Measurements from ENCODE around the gene CLDN7. TPM values are rescaled to one million over a fixed set of nuclear protein-coding genes. Genes with fewer than 3 reads are reported as not detected.

The CLDN7 gene
- total RNA-seq, 1 donor from 2014 or later, result 0.40 TPM

DNA sequence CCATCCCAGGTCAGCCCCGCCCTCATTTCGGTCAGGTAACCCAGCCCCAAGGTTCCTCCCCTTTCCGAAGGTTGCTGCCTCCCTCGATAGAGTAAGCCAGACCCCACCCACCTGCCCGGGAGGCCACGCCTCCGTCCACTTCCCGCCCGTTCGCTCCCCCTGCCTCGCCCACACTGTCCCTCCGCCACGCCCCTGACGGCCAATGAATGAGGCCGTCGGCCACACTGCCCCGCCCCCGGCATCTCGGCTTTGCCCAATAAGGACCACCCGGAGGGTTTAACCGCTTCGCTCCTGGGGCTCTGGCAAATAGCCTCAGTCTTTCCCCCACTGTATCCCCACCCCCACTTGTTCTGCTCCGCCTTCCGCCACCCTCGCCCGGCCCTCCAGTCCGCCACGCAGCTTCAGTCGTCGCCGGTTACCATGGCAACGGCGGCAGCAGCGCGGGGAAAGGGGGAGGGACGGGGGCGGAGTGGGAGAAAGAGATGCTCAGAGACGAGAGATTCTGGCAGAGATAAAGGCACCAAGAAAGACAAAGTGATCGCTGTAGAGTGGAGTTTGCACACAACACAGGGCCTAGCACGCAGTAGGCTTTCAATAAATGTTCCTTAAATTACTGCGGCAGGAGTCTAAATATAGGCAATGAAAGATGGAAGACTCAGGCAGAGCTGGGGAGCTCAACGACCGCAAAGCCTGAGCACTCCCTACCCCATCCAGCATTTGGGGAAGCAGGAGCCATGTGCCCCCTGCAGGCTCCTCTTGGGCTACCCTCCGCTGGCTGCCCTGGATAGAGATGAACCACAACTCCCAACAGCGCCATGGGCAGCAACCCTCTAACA is 47.8 kb downstream of the CLDN7 start:
- intact Hi-C loops (cut with micrococcal nuclease), result loop anchor here (1.0 to 5.0 kb wide), 6 partner anchors 9 to 223 kb away; partner anchors contain the start of genes DVL2, EIF5A, ELP5 and FGF11
- peak overlapping the region; percentile 96 for H3K4me3 Mint-ChIP-seq
- H3K27me3 Mint-ChIP-seq, result peaks cover 18% of the 10 kb centered on the region
- peak; percentile 100 for DNase-seq
- H3K4me1 Mint-ChIP-seq, result peaks cover 56% of the 10 kb centered on the region
- H3K27ac Mint-ChIP-seq, result peak overlapping the region; percentile 99
- H3K36me3 Mint-ChIP-seq (ENCODE audit: low read depth), result peaks cover 2% of the 10 kb centered on the region
- H3K9me3 Mint-ChIP-seq, result no peaks in the 10 kb centered on the region

DNA sequence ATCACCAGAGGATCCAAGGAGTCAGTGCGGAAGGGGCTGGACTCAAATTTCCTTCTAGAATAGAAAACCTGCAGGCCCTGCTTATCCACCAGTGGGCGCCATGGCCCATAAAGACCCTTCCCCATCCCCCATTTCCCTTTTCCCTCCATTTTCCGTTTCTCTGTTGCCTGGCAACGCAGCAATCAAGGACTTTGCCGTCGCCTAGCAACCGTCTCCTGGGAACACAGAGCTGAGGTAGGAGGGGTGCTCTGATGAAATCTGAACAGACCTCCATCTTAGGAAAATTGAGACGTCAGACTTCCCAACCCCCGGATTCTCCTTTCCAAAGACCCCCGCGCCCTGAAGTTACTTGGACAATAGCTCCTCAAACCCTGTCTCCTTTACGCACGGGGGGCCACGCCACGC is 48.4 kb downstream of the CLDN7 start:
- H3K36me3 Mint-ChIP-seq (ENCODE audit: low read depth), result peaks cover 2% of the 10 kb centered on the region
- H3K4me1 Mint-ChIP-seq, result peaks cover 51% of the 10 kb centered on the region
- intact Hi-C loops (cut with micrococcal nuclease), result loop anchor here (1.0 to 2.0 kb wide), 4 partner anchors 9 to 93 kb away; partner anchors contain the start of genes EIF5A, ELP5 and PHF23
- peak overlapping the region; percentile 96 for H3K4me3 Mint-ChIP-seq
- peak; percentile 92 for DNase-seq
- no peaks in the 10 kb centered on the region for H3K9me3 Mint-ChIP-seq
- peaks cover 18% of the 10 kb centered on the region for H3K27me3 Mint-ChIP-seq
- peak overlapping the region; percentile 99 for H3K27ac Mint-ChIP-seq

DNA sequence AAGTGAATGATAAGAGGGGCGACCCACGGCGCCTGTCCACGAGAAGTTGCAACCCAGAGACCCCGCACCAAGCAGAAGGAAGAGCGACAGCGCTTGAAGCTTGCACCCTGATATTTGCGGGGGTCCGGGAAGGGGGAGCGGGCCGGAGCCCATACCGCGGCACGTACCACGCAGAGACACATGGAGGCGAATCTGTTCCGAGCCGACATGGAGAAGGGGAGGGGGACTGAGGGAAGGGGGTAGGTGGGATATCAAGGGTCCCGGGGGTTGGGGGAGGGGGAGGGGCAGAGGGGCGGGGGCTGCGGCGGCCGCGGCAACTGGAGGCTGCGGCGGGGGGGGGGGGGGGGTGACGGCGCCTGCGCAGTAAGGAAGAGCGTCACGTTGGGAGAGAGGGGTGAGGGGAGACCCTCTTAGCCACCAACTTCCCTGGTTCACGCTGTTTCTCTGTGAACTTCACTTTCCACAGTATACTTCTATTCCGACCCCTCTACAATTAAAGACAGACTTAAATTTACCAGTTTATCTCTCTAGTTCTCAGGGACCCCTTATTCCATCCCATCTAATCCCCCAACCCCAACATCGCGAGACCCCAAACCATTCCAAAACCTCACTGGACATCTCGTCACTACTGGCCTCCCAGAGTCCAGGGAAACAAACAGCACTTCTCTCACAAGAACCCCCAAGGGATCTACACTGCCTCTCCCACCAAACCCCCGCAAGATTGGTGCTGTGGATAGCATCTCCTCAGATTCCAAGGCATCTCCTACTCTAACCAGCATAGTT is 50.6 kb downstream of the CLDN7 start:
- intact Hi-C loops (cut with micrococcal nuclease), result no loop called here
- peaks cover 49% of the 10 kb centered on the region for H3K4me1 Mint-ChIP-seq
- H3K36me3 Mint-ChIP-seq (ENCODE audit: low read depth), result peaks cover 2% of the 10 kb centered on the region
- H3K27me3 Mint-ChIP-seq, result peaks cover 18% of the 10 kb centered on the region
- no peaks in the 10 kb centered on the region for H3K9me3 Mint-ChIP-seq
- H3K27ac Mint-ChIP-seq, result no peak overlapping the region
- no peak for DNase-seq
- no peak overlapping the region for H3K4me3 Mint-ChIP-seq

Other genes starting within 250 kb of the CLDN7 start
- gene RNASEK, start 249.9 kb downstream of the CLDN7 start, total RNA-seq, result 128 and 131 TPM in 2 replicates
- gene BCL6B, start 239.4 kb downstream of the CLDN7 start, total RNA-seq, result 0.90 and 0.91 TPM in 2 replicates
- 12.4 and 13.5 TPM in 2 replicates for gene SLC16A13, start 226.5 kb downstream of the CLDN7 start, total RNA-seq
- gene SLC16A11, start 218.4 kb downstream of the CLDN7 start, total RNA-seq, result 0.16 and 0.40 TPM in 2 replicates
- gene CLEC10A, start 182.2 kb downstream of the CLDN7 start, total RNA-seq, result not detected in 2 replicates
- not detected in 2 replicates for gene ASGR2, start 147.7 kb downstream of the CLDN7 start, total RNA-seq
- gene ASGR1, start 83.1 kb downstream of the CLDN7 start, total RNA-seq, result 1.8 and 1.9 TPM in 2 replicates
- gene DLG4, start 42.6 kb downstream of the CLDN7 start, total RNA-seq, result 12.4 and 14.0 TPM in 2 replicates
- 244 and 267 TPM in 2 replicates for gene ACADVL, start 42.5 kb downstream of the CLDN7 start, total RNA-seq
- 71.1 and 77.7 TPM in 2 replicates for gene DVL2, start 28.0 kb downstream of the CLDN7 start, total RNA-seq
- 46.2 and 51.7 TPM in 2 replicates for gene PHF23, start 23.0 kb downstream of the CLDN7 start, total RNA-seq
- 124 and 126 TPM in 2 replicates for gene GABARAP, start 20.0 kb downstream of the CLDN7 start, total RNA-seq
- gene CTDNEP1, start 10.7 kb downstream of the CLDN7 start, total RNA-seq, result 188 and 190 TPM in 2 replicates
- gene ELP5, start 10.3 kb downstream of the CLDN7 start, total RNA-seq, result 74.3 and 76.8 TPM in 2 replicates
- gene SLC2A4, start 19.2 kb upstream of the CLDN7 start, total RNA-seq, result 0.17 and 0.37 TPM in 2 replicates
- 0.21 and 0.33 TPM in 2 replicates for gene YBX2, start 32.2 kb upstream of the CLDN7 start, total RNA-seq
- gene EIF5A, start 45.1 kb upstream of the CLDN7 start, total RNA-seq, result 1,303 and 1,327 TPM in 2 replicates
- 51.5 and 56.2 TPM in 2 replicates for gene GPS2, start 52.9 kb upstream of the CLDN7 start, total RNA-seq
- 59.3 and 59.6 TPM in 2 replicates for gene NEURL4, start 66.9 kb upstream of the CLDN7 start, total RNA-seq
- 262 and 275 TPM in 2 replicates for gene ACAP1, start 74.1 kb upstream of the CLDN7 start, total RNA-seq
- gene KCTD11, start 89.7 kb upstream of the CLDN7 start, total RNA-seq, result 7.0 and 7.6 TPM in 2 replicates
- not detected in 2 replicates for gene TMEM95, start 92.7 kb upstream of the CLDN7 start, total RNA-seq
- gene TNK1, start 118.6 kb upstream of the CLDN7 start, total RNA-seq, result 5.3 and 5.5 TPM in 2 replicates
- 75.5 and 79.8 TPM in 2 replicates for gene PLSCR3, start 132.0 kb upstream of the CLDN7 start, total RNA-seq
- gene TMEM256, start 141.6 kb upstream of the CLDN7 start, total RNA-seq, result 47.4 and 59.3 TPM in 2 replicates
- 2.9 and 3.0 TPM in 2 replicates for gene NLGN2, start 145.4 kb upstream of the CLDN7 start, total RNA-seq
- gene SPEM1, start 157.8 kb upstream of the CLDN7 start, total RNA-seq, result not detected in 2 replicates
- not detected in 2 replicates for gene SPEM2, start 163.1 kb upstream of the CLDN7 start, total RNA-seq
- not detected in 2 replicates for gene SPEM3, start 166.4 kb upstream of the CLDN7 start, total RNA-seq
- 12.8 and 12.9 TPM in 2 replicates for gene TMEM102, start 173.0 kb upstream of the CLDN7 start, total RNA-seq
- gene FGF11, start 177.0 kb upstream of the CLDN7 start, total RNA-seq, result 9.4 and 9.5 TPM in 2 replicates
- 6.1 and 7.2 TPM in 2 replicates for gene CHRNB1, start 182.6 kb upstream of the CLDN7 start, total RNA-seq
- gene ZBTB4, start 217.2 kb upstream of the CLDN7 start, total RNA-seq, result 16.0 and 16.1 TPM in 2 replicates
- gene SLC35G6, start 219.0 kb upstream of the CLDN7 start, total RNA-seq, result not detected in 2 replicates
- gene POLR2A, start 221.9 kb upstream of the CLDN7 start, total RNA-seq, result 226 and 230 TPM in 2 replicates